ENCODE measurements around the gene C4BPA.
A peak's percentile ranks its signal among the peaks of the same experiment; 100 is the strongest.

DNA sequence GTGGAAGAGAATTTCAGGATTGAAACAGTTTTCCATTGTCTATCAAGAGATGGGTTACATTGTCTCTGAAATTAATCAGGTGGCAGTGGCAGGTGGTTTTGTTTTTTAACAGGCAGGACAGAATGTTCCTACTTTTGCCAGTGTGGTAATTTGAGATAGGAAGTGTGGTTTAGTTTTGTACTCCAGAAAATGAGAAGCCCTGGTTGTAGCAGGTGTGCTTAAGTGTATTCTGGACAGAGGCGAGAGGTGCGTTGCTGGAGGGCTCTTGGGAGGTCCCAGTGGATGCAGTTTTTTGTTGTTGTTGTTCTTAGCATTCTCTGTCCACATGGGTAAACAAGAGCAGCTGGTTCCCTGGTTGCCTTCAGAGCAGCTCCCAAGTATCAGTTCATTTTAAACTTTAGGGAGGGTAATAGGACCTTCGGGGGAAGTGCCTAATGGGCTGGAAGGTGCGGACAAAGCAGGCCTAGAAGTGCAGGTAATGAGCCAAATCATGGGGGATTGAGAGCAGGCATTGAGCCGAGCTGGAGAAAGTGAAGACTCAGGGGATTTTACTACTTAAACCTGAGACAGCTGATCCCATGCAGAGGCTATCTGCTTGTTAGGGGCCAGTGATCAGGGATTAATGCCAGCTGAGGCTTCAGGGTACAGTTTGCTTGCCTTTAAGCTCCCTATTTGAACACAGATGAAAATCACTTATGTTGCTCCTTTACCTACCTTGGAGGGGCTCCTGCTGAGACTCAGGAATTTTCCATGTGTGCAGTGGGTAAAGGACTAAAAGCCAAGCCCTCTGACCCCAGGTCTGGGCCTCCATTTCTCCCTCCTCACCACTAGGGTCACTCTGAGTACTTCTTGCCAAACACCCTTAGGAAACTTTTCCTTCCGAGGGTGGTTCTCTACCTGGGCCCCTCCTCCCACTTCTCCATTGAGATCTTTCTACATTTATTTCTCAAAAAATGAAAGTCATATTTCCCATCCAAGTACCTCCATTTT, 44.9 kb upstream of the C4BPA start:
- TF ChIP-seq MCM7 (IDR thresholded peaks at IDR 0.05): no peak
- TF ChIP-seq, protein P1, sequence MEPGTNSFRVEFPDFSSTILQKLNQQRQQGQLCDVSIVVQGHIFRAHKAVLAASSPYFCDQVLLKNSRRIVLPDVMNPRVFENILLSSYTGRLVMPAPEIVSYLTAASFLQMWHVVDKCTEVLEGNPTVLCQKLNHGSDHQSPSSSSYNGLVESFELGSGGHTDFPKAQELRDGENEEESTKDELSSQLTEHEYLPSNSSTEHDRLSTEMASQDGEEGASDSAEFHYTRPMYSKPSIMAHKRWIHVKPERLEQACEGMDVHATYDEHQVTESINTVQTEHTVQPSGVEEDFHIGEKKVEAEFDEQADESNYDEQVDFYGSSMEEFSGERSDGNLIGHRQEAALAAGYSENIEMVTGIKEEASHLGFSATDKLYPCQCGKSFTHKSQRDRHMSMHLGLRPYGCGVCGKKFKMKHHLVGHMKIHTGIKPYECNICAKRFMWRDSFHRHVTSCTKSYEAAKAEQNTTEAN (CRISPR knock-in tag; IDR thresholded peaks at IDR 0.05): no peak
- no peak for TF ChIP-seq TEAD1 (CRISPR knock-in tag; IDR thresholded peaks at IDR 0.05)
- TF ChIP-seq ZNF23 (CRISPR knock-in tag; IDR thresholded peaks at IDR 0.05): no peak
- no peak for TF ChIP-seq ZSCAN32 (CRISPR knock-in tag; IDR thresholded peaks at IDR 0.05)
- TF ChIP-seq, protein P2, sequence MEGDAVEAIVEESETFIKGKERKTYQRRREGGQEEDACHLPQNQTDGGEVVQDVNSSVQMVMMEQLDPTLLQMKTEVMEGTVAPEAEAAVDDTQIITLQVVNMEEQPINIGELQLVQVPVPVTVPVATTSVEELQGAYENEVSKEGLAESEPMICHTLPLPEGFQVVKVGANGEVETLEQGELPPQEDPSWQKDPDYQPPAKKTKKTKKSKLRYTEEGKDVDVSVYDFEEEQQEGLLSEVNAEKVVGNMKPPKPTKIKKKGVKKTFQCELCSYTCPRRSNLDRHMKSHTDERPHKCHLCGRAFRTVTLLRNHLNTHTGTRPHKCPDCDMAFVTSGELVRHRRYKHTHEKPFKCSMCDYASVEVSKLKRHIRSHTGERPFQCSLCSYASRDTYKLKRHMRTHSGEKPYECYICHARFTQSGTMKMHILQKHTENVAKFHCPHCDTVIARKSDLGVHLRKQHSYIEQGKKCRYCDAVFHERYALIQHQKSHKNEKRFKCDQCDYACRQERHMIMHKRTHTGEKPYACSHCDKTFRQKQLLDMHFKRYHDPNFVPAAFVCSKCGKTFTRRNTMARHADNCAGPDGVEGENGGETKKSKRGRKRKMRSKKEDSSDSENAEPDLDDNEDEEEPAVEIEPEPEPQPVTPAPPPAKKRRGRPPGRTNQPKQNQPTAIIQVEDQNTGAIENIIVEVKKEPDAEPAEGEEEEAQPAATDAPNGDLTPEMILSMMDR (IDR thresholded peaks at IDR 0.05 in 2 of 3, conservative IDR thresholded peaks at IDR 0.05 in 1 of 3; ENCODE audit: insufficient read depth in 2 of 3, low read depth in 1 of 3, low read length in 3 of 3): peak; percentile 20 to 49 (median 31); a peak in 5 of 6 replicates
- no peak for TF ChIP-seq SMARCA4 (IDR thresholded peaks at IDR 0.05)
- no peak for TF ChIP-seq TARDBP (IDR thresholded peaks at IDR 0.05)
- TF ChIP-seq U2AF2 (optimal IDR thresholded peaks at IDR 0.05; ENCODE audit: low read depth, low read length): no peak
- TF ChIP-seq TEAD2 (tag; IDR thresholded peaks at IDR 0.05): no peak
- TF ChIP-seq, protein P3, sequence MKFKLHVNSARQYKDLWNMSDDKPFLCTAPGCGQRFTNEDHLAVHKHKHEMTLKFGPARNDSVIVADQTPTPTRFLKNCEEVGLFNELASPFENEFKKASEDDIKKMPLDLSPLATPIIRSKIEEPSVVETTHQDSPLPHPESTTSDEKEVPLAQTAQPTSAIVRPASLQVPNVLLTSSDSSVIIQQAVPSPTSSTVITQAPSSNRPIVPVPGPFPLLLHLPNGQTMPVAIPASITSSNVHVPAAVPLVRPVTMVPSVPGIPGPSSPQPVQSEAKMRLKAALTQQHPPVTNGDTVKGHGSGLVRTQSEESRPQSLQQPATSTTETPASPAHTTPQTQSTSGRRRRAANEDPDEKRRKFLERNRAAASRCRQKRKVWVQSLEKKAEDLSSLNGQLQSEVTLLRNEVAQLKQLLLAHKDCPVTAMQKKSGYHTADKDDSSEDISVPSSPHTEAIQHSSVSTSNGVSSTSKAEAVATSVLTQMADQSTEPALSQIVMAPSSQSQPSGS (CRISPR knock-in tag; IDR thresholded peaks at IDR 0.05): no peak
- no peak for TF ChIP-seq POLR2A (conservative IDR thresholded peaks at IDR 0.05)
- TF ChIP-seq SIN3A (IDR thresholded peaks at IDR 0.05; ENCODE audit: borderline replicate concordance in 2 of 2, control insufficient read depth in 1 of 2, low read depth in 2 of 2, low read length in 2 of 2): no peak
- TF ChIP-seq ARNT (IDR thresholded peaks at IDR 0.05): no peak

Data from K562 (cell line).